ENCODE data around the gene PRKG1. TPM values are rescaled to one million over a fixed set of nuclear protein-coding genes. Genes with fewer than 3 reads are reported as not detected.

The PRKG1 gene
- total and polyA plus RNA-seq, 2 donors from 2014 or later, result 3.6 to 14.8 TPM

DNA sequence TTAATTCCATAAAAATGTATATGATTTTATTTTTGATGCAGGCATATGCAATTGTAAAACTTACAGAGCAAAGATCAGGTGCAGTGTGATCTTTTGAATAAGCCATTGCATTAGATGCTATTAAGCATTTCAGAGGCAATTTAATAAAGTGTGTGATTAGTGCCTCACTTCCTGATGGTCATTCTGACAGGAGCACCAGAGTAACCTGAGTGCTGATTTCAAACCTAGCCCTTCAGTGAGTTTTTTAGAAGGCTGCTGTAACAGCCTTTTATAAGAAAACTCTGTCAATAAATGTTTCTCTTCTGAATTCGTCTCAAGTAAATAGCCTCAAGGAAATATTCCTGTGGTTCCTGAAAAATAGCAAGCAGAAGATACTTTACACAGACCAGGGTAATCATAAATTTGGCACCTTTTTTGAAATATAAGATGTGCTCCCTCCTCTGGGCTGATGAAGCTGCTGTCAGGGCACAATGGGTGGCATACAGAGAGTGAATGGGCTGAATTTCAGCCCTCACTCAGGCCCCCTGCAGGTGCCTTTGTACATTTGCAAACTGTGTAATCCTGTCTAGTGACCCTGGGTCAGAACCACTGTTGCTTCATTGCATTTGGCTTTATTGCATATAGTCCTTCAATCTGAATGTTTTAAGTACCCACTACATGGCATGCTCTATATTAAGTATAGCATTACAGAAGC lies 818.8 kb downstream of the PRKG1 start:
- Histone ChIP-seq H3K27me3 (ENCODE audit: control insufficient read depth, insufficient read depth, low read length) (no peaks in the 10 kb centered on the region), H3K36me3 (ENCODE audit: control insufficient read depth in 2 of 3, insufficient read depth in 3 of 3, low read length in 3 of 3) (no peaks in the 10 kb centered on the region)
- intact Hi-C loops (cut with DNase I), result no loop called here

DNA sequence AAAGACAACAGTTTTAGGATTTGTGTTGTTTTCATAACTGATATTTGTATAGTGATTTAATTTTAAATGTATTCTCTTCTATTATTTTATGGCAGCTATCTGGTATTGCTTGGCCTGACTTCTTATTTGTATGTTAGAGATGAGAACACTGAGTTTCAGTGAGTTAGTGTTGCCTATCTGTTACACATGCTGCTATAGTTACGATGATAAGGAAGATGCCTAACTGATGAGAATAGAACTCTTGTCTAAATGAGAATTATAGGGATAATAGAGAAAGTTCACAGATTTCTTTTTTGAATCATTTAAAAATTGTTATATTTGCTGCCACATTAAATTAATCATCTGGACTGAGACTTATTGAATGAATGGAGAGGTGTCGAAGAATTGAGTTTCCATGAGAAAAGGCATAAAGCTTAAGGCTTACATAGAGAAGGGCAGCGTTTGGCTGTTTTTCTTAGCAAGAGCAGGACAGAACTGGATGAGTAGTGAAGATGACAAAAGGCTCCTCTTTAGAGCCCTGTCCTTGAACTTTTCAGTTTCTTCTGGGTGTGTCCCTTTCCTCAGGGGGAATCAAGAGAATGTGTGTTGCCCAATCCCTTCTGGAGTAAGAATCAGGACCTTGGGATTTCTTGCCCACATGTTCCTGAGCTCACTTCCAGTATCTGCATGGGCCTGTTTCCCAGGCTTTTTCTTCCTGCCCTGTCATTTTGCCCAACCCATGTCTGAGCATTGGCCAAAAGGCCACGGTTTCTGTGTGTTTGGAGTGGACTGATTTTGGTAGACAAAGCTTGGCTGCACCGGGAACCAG lies 820.7 kb downstream of the PRKG1 start:
- intact Hi-C loops (cut with DNase I), result no loop called here
- no peak overlapping the region for H3K27ac ChIP-seq (ENCODE audit: low read depth in 2 of 2, low read length in 2 of 2)
- TF ChIP-seq, protein P1, sequence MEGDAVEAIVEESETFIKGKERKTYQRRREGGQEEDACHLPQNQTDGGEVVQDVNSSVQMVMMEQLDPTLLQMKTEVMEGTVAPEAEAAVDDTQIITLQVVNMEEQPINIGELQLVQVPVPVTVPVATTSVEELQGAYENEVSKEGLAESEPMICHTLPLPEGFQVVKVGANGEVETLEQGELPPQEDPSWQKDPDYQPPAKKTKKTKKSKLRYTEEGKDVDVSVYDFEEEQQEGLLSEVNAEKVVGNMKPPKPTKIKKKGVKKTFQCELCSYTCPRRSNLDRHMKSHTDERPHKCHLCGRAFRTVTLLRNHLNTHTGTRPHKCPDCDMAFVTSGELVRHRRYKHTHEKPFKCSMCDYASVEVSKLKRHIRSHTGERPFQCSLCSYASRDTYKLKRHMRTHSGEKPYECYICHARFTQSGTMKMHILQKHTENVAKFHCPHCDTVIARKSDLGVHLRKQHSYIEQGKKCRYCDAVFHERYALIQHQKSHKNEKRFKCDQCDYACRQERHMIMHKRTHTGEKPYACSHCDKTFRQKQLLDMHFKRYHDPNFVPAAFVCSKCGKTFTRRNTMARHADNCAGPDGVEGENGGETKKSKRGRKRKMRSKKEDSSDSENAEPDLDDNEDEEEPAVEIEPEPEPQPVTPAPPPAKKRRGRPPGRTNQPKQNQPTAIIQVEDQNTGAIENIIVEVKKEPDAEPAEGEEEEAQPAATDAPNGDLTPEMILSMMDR (IDR thresholded peaks at IDR 0.05; ENCODE audit: borderline replicate concordance, extremely low read depth, insufficient read depth), result no peak
- no peaks in the 10 kb centered on the region for H3K27me3 ChIP-seq (ENCODE audit: control insufficient read depth, insufficient read depth, low read length)
- DNase-seq, result peak in 1 of 5 donors; percentile 28
- H3K36me3 ChIP-seq (ENCODE audit: control insufficient read depth in 2 of 3, insufficient read depth in 3 of 3, low read length in 3 of 3), result no peaks in the 10 kb centered on the region
- H3K4me1 ChIP-seq (ENCODE audit: control insufficient read depth in 2 of 3, insufficient read depth in 2 of 3, low read depth in 1 of 3, low read length in 3 of 3), result no peaks in the 10 kb centered on the region
- no peaks in the 10 kb centered on the region for H3K9me3 ChIP-seq (ENCODE audit: control insufficient read depth in 2 of 3, insufficient read depth in 1 of 3, low read length in 3 of 3)
- no peak for FAIRE-seq
- no peak overlapping the region for H3K9ac ChIP-seq (ENCODE audit: low read length in 3 of 3)
- no peak overlapping the region for H3K4me3 ChIP-seq (ENCODE audit: low read length in 3 of 3)

More for the DNA sequence above, 818.8 kb downstream of the PRKG1 start:
- Histone ChIP-seq H3K9ac (ENCODE audit: low read length in 3 of 3) (no peak overlapping the region), H3K4me3 (ENCODE audit: low read length in 3 of 3) (no peak overlapping the region), H3K9me3 (ENCODE audit: control insufficient read depth in 2 of 3, insufficient read depth in 1 of 3, low read length in 3 of 3) (no peaks in the 10 kb centered on the region), H3K27ac (ENCODE audit: low read depth in 2 of 2, low read length in 2 of 2) (no peak overlapping the region), H3K4me1 (ENCODE audit: control insufficient read depth in 2 of 3, insufficient read depth in 2 of 3, low read depth in 1 of 3, low read length in 3 of 3) (no peaks in the 10 kb centered on the region)
- TF ChIP-seq, protein P1 (IDR thresholded peaks at IDR 0.05; ENCODE audit: borderline replicate concordance, extremely low read depth, insufficient read depth), result peak; percentile 6
- FAIRE-seq (no peak), DNase-seq (no peak)

DNA sequence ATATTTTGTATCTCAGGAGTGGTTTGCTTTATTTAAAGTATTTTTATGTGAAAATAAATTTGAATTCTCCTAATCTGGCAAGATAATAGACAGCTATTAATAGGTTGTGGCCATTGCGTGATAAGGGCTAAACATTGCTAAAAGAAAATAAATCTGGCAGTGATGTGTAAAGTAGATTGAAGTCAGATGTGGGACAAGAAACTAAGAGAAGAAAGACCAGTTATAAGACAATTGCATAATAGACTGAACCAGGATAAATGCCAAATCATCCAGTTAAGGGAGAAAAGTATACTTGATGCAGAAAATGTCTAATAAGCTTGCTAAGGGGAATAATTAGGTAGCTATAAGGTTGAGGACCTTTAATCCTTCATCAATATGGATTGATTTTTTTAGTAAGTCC lies 822.6 kb downstream of the PRKG1 start:
- intact Hi-C loops (cut with DNase I), result no loop called here
- H3K4me3 ChIP-seq (ENCODE audit: low read length in 3 of 3), result no peak overlapping the region
- H3K36me3 ChIP-seq (ENCODE audit: control insufficient read depth in 2 of 3, insufficient read depth in 3 of 3, low read length in 3 of 3), result no peaks in the 10 kb centered on the region
- H3K27me3 ChIP-seq (ENCODE audit: control insufficient read depth, insufficient read depth, low read length), result no peaks in the 10 kb centered on the region
- DNase-seq, result peak in 1 of 5 donors; percentile 32
- H3K4me1 ChIP-seq (ENCODE audit: control insufficient read depth in 2 of 3, insufficient read depth in 2 of 3, low read depth in 1 of 3, low read length in 3 of 3), result no peaks in the 10 kb centered on the region
- no peak overlapping the region for H3K9ac ChIP-seq (ENCODE audit: low read length in 3 of 3)
- TF ChIP-seq, protein P1 (IDR thresholded peaks at IDR 0.05; ENCODE audit: borderline replicate concordance, extremely low read depth, insufficient read depth), result no peak
- FAIRE-seq, result peak; percentile 49
- no peaks in the 10 kb centered on the region for H3K9me3 ChIP-seq (ENCODE audit: control insufficient read depth in 2 of 3, insufficient read depth in 1 of 3, low read length in 3 of 3)
- H3K27ac ChIP-seq (ENCODE audit: low read depth in 2 of 2, low read length in 2 of 2), result no peak overlapping the region
